ENCODE data around the gene PTPRN2.
"Not testable (repeated sequence)": the region's sequence is repeated elsewhere in the genome, so short reads cannot be mapped to it uniquely, and the experiment has no call there.

The PTPRN2 gene

DNA sequence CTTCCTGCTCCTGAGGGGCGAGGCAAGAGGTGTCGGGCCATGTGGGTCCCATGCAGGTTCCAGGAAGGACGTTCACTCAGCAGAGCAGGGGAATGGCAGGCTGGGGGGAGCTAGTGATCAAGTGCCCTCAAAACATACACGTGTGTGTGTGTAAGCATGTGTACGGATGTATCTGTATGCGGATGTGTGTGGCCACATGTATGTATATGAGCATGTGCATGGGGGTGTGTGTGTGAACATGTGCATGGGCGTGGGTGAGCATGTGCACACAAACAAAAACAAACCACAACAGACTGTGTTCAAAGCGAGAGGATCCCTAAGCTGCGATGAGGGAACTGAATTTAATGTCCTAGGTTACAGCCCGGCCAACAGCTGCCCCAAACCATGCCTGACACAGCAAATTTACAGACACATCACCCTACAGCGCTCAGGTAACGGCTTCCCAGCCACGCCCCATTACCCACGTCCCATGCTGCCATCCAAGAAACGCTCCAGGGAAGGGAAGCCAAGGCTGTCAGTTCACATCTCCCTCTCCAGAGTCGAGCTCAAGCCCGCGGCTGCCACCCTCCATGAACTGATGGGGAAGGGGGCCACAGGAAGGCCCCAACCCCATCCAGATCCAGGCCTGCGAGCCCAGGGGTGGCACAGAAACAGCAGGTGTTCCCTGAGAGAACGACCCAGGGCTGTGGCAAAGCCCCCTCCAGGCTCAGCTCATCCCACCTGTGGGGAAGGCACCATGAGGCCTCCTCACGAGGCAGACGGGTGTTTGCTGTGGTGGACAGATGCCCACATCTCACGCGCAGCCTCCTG, 56.6 kb downstream of the PTPRN2 start:
- Histone ChIP-seq H3K4me1 (ENCODE audit: control insufficient read depth, insufficient read depth, low read length) (no peaks in the 10 kb centered on the region), H3K27me3 (ENCODE audit: control insufficient read depth, insufficient read depth, low read length) (no peaks in the 10 kb centered on the region), H3K36me3 (ENCODE audit: control insufficient read depth, insufficient read depth, low read length) (no peaks in the 10 kb centered on the region), H3K9ac (ENCODE audit: low read length) (no peak overlapping the region), H3K27ac (ENCODE audit: low read depth, low read length) (no peak overlapping the region), H3K4me3 (ENCODE audit: low read length) (no peak overlapping the region)

DNA sequence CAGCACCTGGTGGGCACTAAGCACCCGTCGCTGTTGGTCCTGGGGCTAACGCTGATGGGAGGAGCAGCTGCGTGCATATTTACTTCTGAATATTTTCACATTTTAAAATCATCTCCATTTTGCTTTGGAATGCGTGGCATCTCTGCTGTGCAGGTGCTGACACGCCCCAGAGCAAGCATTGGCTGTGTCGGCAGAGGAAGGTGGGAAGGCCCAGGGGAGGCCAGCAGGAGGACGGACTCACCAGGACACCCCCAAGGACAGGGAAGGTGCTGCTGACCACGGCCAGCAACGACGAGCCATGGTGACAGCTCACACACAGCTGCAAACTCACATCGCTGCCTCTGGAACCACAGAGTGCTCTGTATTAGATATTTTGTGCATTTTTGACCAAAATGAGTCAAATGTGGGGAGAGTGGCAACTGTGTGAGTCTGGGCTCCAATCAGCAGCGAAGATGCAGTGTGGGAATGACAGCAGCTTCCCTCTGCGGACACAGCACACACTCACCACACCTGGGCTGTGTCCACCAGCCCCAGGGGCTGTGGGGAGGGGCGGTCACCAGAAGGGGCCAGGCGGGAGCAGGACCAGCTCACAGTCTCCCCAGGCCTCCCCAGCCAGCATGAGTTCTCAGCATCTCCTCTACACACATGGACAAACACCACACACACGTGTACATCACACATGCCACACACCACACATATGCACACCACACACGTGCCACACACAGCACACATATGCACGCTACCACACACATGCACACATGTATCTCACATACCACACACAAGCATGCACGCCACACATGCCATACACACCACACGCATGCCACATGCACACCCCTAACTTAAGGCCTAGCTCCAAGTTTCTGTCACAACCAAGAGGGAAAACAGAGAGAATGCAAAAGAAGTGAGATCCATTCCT, 58.2 kb downstream of the PTPRN2 start:
- H3K9ac ChIP-seq (ENCODE audit: low read length): no peak overlapping the region
- no peaks in the 10 kb centered on the region for H3K36me3 ChIP-seq (ENCODE audit: control insufficient read depth, insufficient read depth, low read length)
- no peaks in the 10 kb centered on the region for H3K4me1 ChIP-seq (ENCODE audit: control insufficient read depth, insufficient read depth, low read length)
- H3K27ac ChIP-seq (ENCODE audit: low read depth, low read length): no peak overlapping the region
- H3K27me3 ChIP-seq (ENCODE audit: control insufficient read depth, insufficient read depth, low read length): no peaks in the 10 kb centered on the region
- H3K4me3 ChIP-seq (ENCODE audit: low read length): no peak overlapping the region

DNA sequence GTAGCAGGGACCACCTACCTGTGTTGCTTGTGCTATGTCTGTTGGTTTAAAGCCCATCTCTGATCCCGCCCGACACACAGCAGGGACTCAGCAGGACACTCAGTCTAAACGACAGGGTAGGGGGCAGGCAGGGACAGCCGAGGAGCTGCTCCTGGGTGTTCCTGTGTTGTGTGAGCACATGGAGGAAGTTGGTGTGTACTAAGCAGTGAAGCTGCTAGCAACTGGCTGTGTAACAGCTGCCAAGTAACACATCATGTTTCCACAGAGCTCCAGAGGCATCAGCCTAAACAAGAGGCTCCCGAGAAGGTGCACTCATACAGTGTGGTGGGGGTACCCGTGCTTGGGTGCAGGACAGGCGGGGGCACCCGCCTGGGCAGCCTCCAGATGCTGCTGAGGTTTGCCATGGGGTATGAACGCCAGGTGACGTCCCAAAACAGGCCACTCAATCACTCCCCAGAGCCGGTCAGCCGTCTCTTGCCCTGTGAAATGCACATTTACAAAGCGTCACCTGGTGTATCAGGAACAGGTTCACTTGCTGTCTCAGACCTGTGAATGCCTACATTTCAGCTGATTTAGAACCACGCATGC, 59.6 kb downstream of the PTPRN2 start:
- H3K27ac ChIP-seq (ENCODE audit: low read depth, low read length): no peak overlapping the region
- no peak overlapping the region for H3K9ac ChIP-seq (ENCODE audit: low read length)
- H3K36me3 ChIP-seq (ENCODE audit: control insufficient read depth, insufficient read depth, low read length): no peaks in the 10 kb centered on the region
- H3K4me1 ChIP-seq (ENCODE audit: control insufficient read depth, insufficient read depth, low read length): no peaks in the 10 kb centered on the region
- H3K27me3 ChIP-seq (ENCODE audit: control insufficient read depth, insufficient read depth, low read length): no peaks in the 10 kb centered on the region
- no peak overlapping the region for H3K4me3 ChIP-seq (ENCODE audit: low read length)

DNA sequence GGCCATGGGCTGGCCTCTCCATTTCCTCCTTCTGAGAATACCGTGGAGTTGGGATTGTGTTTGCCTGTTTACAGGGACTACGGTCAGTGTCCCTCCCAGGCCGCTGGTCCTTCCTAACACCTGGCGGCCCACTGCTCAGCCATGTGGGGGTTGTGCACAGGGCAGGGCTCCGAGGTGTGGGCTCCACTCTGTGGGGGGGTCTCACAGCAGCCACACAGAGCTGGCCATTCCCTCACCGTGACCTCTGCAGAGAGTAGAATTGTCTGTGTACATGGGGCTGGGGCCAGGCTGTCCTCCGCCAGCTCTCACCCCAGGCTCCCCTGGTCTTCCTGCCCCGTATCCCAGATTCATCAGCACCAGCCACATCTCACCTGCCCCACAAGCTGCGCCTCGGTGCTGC, 60.1 kb downstream of the PTPRN2 start:
- no peak overlapping the region for H3K27ac ChIP-seq (ENCODE audit: low read depth, low read length)
- H3K4me3 ChIP-seq (ENCODE audit: low read length): no peak overlapping the region
- H3K27me3 ChIP-seq (ENCODE audit: control insufficient read depth, insufficient read depth, low read length): no peaks in the 10 kb centered on the region
- H3K36me3 ChIP-seq (ENCODE audit: control insufficient read depth, insufficient read depth, low read length): no peaks in the 10 kb centered on the region
- no peak overlapping the region for H3K9ac ChIP-seq (ENCODE audit: low read length)
- H3K4me1 ChIP-seq (ENCODE audit: control insufficient read depth, insufficient read depth, low read length): no peaks in the 10 kb centered on the region

DNA sequence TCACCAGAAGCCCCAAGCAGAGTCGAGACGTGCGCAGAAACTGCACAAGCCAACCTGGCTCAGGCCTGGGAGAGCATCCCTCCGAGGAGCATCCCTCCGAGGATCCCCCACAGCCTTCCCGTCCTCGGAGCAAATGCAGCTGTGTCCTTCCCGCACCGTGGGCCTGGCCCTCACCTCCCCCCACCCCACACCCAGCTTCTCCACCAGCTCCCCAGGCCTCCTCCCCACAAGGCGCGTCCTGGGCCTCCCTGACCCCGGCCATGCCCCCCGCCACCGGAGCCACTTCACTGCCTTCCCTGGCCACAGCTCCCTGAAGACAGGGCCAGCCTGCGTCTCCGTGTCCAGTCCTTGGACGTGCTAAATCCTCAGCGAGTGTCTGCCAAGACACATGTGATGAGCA, 60.6 kb downstream of the PTPRN2 start:
- Histone ChIP-seq H3K9ac (ENCODE audit: low read length) (no peak overlapping the region), H3K27ac (ENCODE audit: low read depth, low read length) (no peak overlapping the region)

DNA sequence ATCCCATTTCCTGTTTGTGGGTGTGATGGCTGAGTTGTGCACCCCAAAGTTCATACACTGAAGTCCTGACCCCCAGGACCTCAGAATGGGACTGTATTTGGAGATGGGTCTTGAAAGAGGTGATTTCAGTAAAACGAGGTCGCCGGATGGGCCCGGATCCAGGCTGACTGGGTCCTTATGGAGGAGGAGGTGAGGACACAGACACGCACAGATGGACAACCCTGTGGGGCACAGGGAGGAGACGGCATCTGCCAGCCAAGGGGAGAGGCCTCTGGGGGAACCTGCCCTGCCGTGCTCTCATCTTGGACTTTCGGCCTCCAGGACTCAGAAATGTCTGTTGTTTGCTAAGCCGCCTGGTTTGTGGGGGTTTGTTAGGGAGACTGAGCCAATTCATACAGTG, 61.1 kb downstream of the PTPRN2 start:
- no peak overlapping the region for H3K27ac ChIP-seq (ENCODE audit: low read depth, low read length)
- H3K27me3 ChIP-seq (ENCODE audit: control insufficient read depth, insufficient read depth, low read length): no peaks in the 10 kb centered on the region
- H3K36me3 ChIP-seq (ENCODE audit: control insufficient read depth, insufficient read depth, low read length): no peaks in the 10 kb centered on the region
- H3K4me3 ChIP-seq (ENCODE audit: low read length): no peak overlapping the region
- H3K9ac ChIP-seq (ENCODE audit: low read length): no peak overlapping the region
- no peaks in the 10 kb centered on the region for H3K4me1 ChIP-seq (ENCODE audit: control insufficient read depth, insufficient read depth, low read length)

More for the DNA sequence above, 60.6 kb downstream of the PTPRN2 start:
- H3K4me1 ChIP-seq (ENCODE audit: control insufficient read depth, insufficient read depth, low read length): no peaks in the 10 kb centered on the region
- H3K27me3 ChIP-seq (ENCODE audit: control insufficient read depth, insufficient read depth, low read length): no peaks in the 10 kb centered on the region
- H3K36me3 ChIP-seq (ENCODE audit: control insufficient read depth, insufficient read depth, low read length): no peaks in the 10 kb centered on the region
- H3K4me3 ChIP-seq (ENCODE audit: low read length): no peak overlapping the region

DNA sequence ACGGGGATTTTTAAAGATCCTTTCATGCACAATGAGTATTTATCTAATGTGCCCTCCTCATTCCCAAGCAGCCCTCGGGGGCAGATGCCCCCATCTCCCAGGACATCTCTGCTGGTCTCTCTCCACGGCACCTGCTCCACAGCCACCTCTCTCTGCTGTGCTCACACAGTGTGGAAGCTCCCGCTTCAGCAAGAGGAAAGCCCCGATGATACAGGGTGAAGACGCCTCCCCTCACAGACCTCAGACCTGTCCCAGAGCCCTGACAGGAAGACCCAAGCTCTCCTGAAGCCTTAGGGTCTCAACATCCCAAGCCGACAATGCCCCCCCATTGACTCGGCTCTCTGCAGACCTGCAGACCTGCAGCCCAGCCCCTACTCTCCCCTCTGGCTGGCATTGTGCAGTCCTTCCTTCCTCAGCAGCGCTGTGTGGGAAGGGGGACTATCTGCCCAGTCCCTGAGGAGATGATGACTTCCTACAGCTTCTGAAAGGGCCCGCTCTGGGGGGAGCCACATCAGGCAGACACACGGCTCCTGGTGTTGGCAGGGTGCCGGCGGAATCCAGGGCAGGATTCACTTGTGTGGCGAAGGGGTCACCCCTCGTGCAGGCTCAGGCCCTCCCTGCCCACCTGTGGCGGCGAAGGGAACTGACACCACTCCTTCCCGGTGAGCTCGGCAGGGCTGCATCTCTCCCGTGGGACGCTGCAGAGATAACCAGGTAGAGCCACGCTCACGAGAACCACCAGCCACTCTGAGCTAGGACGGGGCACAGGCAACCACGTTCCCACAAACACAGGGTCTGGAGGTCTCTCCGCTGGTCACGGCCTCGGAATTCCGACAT, 61.8 kb downstream of the PTPRN2 start:
- no peaks in the 10 kb centered on the region for H3K27me3 ChIP-seq (ENCODE audit: control insufficient read depth, insufficient read depth, low read length)
- no peaks in the 10 kb centered on the region for H3K36me3 ChIP-seq (ENCODE audit: control insufficient read depth, insufficient read depth, low read length)
- H3K9ac ChIP-seq (ENCODE audit: low read length): no peak overlapping the region
- no peak overlapping the region for H3K27ac ChIP-seq (ENCODE audit: low read depth, low read length)
- H3K4me1 ChIP-seq (ENCODE audit: control insufficient read depth, insufficient read depth, low read length): no peaks in the 10 kb centered on the region
- H3K4me3 ChIP-seq (ENCODE audit: low read length): no peak overlapping the region

DNA sequence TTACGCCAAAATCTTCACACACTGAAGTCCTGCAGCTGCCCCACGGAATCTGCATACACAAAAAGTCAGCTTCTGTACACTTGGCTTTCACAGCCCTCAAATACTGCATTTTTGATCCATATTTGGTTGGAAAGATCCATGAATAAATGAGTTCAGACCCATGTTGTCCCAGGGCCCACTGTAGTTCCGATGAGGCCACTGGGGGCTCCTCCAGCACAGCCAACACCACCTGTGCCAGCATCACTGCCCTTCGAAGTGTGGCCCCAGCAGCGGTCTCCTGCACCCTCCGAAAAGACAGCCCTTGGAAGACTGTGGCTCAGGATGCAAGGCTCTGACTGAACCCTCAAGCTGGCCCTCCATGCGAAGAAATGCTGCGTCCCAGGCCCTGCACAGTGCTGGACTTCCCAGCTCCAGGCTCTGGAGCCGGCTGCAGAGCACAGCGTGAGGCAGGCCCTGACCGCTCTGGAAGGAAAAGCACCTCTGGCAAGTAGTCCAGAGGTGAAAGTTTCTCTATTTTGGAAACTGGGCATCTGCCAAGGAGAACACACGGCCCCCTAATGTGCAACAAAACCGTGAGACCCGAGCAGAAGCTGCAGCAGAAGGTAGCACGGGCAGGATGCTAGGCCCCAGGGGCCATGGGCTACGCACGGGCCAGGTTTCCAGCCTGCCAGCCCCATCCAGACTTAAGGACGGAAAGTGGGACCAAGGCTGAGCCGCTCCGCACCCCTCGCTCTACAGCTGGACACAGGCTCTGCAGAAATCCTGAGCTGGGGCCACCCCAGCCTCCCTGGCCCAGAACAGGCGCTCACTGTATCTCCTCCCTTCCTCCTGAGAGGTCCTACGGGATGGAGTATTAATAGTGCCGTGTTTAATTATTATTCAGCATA, 62.6 kb downstream of the PTPRN2 start:
- H3K4me3 ChIP-seq (ENCODE audit: low read length): no peak overlapping the region
- no peaks in the 10 kb centered on the region for H3K36me3 ChIP-seq (ENCODE audit: control insufficient read depth, insufficient read depth, low read length)
- no peak overlapping the region for H3K27ac ChIP-seq (ENCODE audit: low read depth, low read length)
- H3K4me1 ChIP-seq (ENCODE audit: control insufficient read depth, insufficient read depth, low read length): no peaks in the 10 kb centered on the region
- H3K9ac ChIP-seq (ENCODE audit: low read length): no peak overlapping the region
- no peaks in the 10 kb centered on the region for H3K27me3 ChIP-seq (ENCODE audit: control insufficient read depth, insufficient read depth, low read length)

DNA sequence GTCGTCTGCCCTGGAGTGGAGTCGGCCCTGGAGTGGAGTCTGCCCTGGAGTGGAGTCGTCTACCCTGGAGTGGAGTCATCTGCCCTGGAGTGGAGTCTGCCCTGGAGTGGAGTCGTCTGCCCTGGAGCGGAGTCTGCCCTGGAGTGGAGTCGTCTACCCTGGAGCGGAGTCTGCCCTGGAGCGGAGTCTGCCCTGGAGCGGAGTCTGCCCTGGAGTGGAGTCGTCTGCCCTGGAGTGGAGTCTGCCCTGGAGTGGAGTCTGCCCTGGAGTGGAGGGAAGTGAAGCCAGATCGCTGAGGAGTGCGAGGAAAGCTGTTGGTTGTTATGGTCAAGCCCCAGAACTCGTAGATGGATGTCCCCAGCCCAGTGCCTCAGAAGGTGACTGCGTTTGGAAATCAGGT, 63.3 kb downstream of the PTPRN2 start:
- H3K9ac ChIP-seq (ENCODE audit: low read length); H3K27ac ChIP-seq (ENCODE audit: low read depth, low read length); H3K27me3 ChIP-seq (ENCODE audit: control insufficient read depth, insufficient read depth, low read length); H3K4me3 ChIP-seq (ENCODE audit: low read length); H3K4me1 ChIP-seq (ENCODE audit: control insufficient read depth, insufficient read depth, low read length); H3K36me3 ChIP-seq (ENCODE audit: control insufficient read depth, insufficient read depth, low read length): not testable (repeated sequence)

DNA sequence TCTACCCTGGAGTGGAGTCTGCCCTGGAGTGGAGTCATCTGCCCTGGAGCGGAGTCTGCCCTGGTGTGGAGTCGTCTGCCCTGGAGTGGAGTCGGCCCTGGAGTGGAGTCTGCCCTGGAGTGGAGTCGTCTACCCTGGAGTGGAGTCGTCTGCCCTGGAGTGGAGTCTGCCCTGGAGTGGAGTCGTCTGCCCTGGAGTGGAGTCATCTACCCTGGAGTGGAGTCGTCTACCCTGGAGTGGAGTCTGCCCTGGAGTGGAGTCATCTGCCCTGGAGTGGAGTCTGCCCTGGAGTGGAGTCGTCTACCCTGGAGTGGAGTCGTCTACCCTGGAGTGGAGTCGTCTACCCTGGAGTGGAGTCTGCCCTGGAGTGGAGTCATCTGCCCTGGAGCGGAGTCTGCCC, 63.7 kb downstream of the PTPRN2 start:
- H3K27me3 ChIP-seq (ENCODE audit: control insufficient read depth, insufficient read depth, low read length); H3K9ac ChIP-seq (ENCODE audit: low read length); H3K4me3 ChIP-seq (ENCODE audit: low read length); H3K4me1 ChIP-seq (ENCODE audit: control insufficient read depth, insufficient read depth, low read length); H3K36me3 ChIP-seq (ENCODE audit: control insufficient read depth, insufficient read depth, low read length); H3K27ac ChIP-seq (ENCODE audit: low read depth, low read length): not testable (repeated sequence)

DNA sequence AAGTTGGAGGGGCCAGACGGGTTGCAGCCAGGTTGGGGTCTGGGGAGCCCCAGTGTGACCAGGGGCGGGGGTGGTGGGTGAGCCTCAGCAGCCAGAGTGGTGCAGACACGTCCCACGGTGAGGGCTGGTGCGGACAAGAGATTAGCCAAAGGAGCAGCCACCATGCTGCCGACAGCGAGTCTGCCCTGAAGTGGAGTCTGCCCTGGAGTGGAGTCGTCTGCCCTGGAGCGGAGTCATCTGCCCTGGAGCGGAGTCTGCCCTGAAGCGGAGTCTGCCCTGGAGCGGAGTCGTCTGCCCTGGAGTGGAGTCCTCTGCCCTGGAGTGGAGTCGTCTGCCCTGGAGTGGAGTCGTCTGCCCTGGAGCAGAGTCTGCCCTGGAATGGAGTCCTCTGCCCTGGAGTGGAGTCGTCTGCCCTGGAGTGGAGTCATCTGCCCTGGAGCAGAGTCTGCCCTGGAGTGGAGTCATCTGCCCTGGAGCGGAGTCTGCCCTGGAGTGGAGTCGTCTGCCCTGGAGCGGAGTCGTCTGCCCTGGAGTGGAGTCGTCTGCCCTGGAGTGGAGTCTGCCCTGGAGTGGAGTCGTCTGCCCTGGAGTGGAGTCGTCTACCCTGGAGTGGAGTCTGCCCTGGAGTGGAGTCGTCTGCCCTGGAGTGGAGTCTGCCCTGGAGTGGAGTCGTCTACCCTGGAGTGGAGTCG, 64.3 kb downstream of the PTPRN2 start:
- not testable (repeated sequence) for H3K4me1 ChIP-seq (ENCODE audit: control insufficient read depth, insufficient read depth, low read length); H3K4me3 ChIP-seq (ENCODE audit: low read length); H3K9ac ChIP-seq (ENCODE audit: low read length); H3K27me3 ChIP-seq (ENCODE audit: control insufficient read depth, insufficient read depth, low read length); H3K27ac ChIP-seq (ENCODE audit: low read depth, low read length); H3K36me3 ChIP-seq (ENCODE audit: control insufficient read depth, insufficient read depth, low read length)
